HS-27A (cell line): Measurements from ENCODE around the gene PIP4K2A.
"Not testable (repeated sequence)": the region's sequence is repeated elsewhere in the genome, so short reads cannot be mapped to it uniquely, and the experiment has no call there.

Experiments
- DNase-seq: peaks from one replicate; pipeline ENCODE4 v3.0.0-alpha.2; 2012; ENCODE audit warnings: low read depth, missing footprints

The PIP4K2A gene

GRCh38 chr10:22554461-22555182, 159.8 kb downstream of the PIP4K2A start:
- DNase-seq, result no peak

- DNase-seq, result no peak
These were observed 160.9 kb downstream of the PIP4K2A start for GRCh38 chr10:22553452-22553995.

GRCh38 chr10:22552888-22553378, 161.4 kb downstream of the PIP4K2A start:
- no peak for DNase-seq

- DNase-seq, result no peak
These were observed 162.6 kb downstream of the PIP4K2A start for GRCh38 chr10:22551681-22552365.

- DNase-seq, result no peak
These were observed 163.6 kb downstream of the PIP4K2A start for GRCh38 chr10:22550732-22551131.

GRCh38 chr10:22548344-22548743, 166.0 kb downstream of the PIP4K2A start:
- DNase-seq, result no peak

- no peak for DNase-seq
These were observed 168.7 kb downstream of the PIP4K2A start for GRCh38 chr10:22545643-22546042.

- DNase-seq, result no peak
These were observed 169.9 kb downstream of the PIP4K2A start for GRCh38 chr10:22544325-22545068.

GRCh38 chr10:22542773-22543172, 171.6 kb downstream of the PIP4K2A start:
- no peak for DNase-seq

- no peak for DNase-seq
These were observed 172.5 kb downstream of the PIP4K2A start for GRCh38 chr10:22541900-22542299.

GRCh38 chr10:22539579-22540298, 174.6 kb downstream of the PIP4K2A start:
- DNase-seq, result no peak

- no peak for DNase-seq
These were observed 176.6 kb downstream of the PIP4K2A start for GRCh38 chr10:22537810-22538209.

GRCh38 chr10:22536620-22537019, 177.8 kb downstream of the PIP4K2A start:
- no peak for DNase-seq

GRCh38 chr10:22534849-22535604, 179.4 kb downstream of the PIP4K2A start:
- no peak for DNase-seq

GRCh38 chr10:22531441-22531840, 182.9 kb downstream of the PIP4K2A start:
- DNase-seq, result no peak

GRCh38 chr10:22531008-22531407, 183.4 kb downstream of the PIP4K2A start:
- DNase-seq, result no peak

- DNase-seq, result no peak
These were observed 186.9 kb downstream of the PIP4K2A start for GRCh38 chr10:22527520-22527919.

GRCh38 chr10:22524333-22524732, 190.0 kb downstream of the PIP4K2A start:
- not testable (repeated sequence) for DNase-seq

GRCh38 chr10:22520645-22521044, 193.7 kb downstream of the PIP4K2A start:
- not testable (repeated sequence) for DNase-seq

GRCh38 chr10:22518167-22518724, 196.1 kb downstream of the PIP4K2A start:
- DNase-seq, result no peak

GRCh38 chr10:22515009-22515408, 199.4 kb downstream of the PIP4K2A start:
- no peak for DNase-seq
